ENCODE data around the gene ARRDC5.
"Not testable (repeated sequence)": the region's sequence is repeated elsewhere in the genome, so short reads cannot be mapped to it uniquely, and the experiment has no call there.

- not testable (repeated sequence) for TF ChIP-seq CTCF (IDR thresholded peaks at IDR 0.05; ENCODE audit: insufficient read depth, low read depth, low read length); EZH2 (IDR thresholded peaks at IDR 0.05; ENCODE audit: insufficient read depth, low read length)
Measured at GRCh38 chr19:4950650-4951049, 48.0 kb upstream of the ARRDC5 start.

Data from astrocyte (in vitro differentiated cells and primary cell).